Activated T-cell treated with anti-CD3 and anti-CD28 coated beads for 48 hours (primary cell): Measurements from ENCODE around the gene CAMTA1.

Source experiments
- DNase-seq: peaks from one replicate; pipeline ENCODE4 v3.0.0-alpha.2; 2020; ENCODE audit warnings: low read depth

Gene CAMTA1

GRCh38 chr1:7343882-7344281, 558.6 kb downstream of the CAMTA1 start:
- no peak for DNase-seq

GRCh38 chr1:7344299-7344698, 559.0 kb downstream of the CAMTA1 start:
- DNase-seq, result no peak

GRCh38 chr1:7345516-7345915, 560.3 kb downstream of the CAMTA1 start:
- DNase-seq, result no peak

- no peak for DNase-seq
Measured at GRCh38 chr1:7346070-7346596, 560.9 kb downstream of the CAMTA1 start.

- DNase-seq, result no peak
Measured at GRCh38 chr1:7346600-7347570, 561.6 kb downstream of the CAMTA1 start.

- DNase-seq, result no peak
Measured at GRCh38 chr1:7348073-7348472, 562.8 kb downstream of the CAMTA1 start.

- no peak for DNase-seq
Measured at GRCh38 chr1:7348580-7348979, 563.3 kb downstream of the CAMTA1 start.

- no peak for DNase-seq
Measured at GRCh38 chr1:7350804-7351203, 565.5 kb downstream of the CAMTA1 start.

GRCh38 chr1:7351649-7352048, 566.4 kb downstream of the CAMTA1 start:
- no peak for DNase-seq

- DNase-seq, result no peak
Measured at GRCh38 chr1:7352364-7352763, 567.1 kb downstream of the CAMTA1 start.

- DNase-seq, result no peak
Measured at GRCh38 chr1:7352974-7353373, 567.7 kb downstream of the CAMTA1 start.

- no peak for DNase-seq
Measured at GRCh38 chr1:7355646-7356045, 570.4 kb downstream of the CAMTA1 start.

- DNase-seq, result no peak
Measured at GRCh38 chr1:7356079-7356478, 570.8 kb downstream of the CAMTA1 start.

GRCh38 chr1:7358425-7358824, 573.2 kb downstream of the CAMTA1 start:
- no peak for DNase-seq

GRCh38 chr1:7360526-7360925, 575.3 kb downstream of the CAMTA1 start:
- no peak for DNase-seq

GRCh38 chr1:7362947-7363346, 577.7 kb downstream of the CAMTA1 start:
- no peak for DNase-seq

GRCh38 chr1:7363450-7363849, 578.2 kb downstream of the CAMTA1 start:
- no peak for DNase-seq

GRCh38 chr1:7365706-7366105, 580.5 kb downstream of the CAMTA1 start:
- DNase-seq, result no peak

GRCh38 chr1:7366286-7366954, 581.2 kb downstream of the CAMTA1 start:
- DNase-seq, result no peak

- DNase-seq, result no peak
Measured at GRCh38 chr1:7366955-7367665, 581.9 kb downstream of the CAMTA1 start.

- no peak for DNase-seq
Measured at GRCh38 chr1:7369866-7370265, 584.6 kb downstream of the CAMTA1 start.

- no peak for DNase-seq
Measured at GRCh38 chr1:7371926-7372325, 586.7 kb downstream of the CAMTA1 start.
